ENCODE measurements around the gene SF3A1.

Gene SF3A1

DNA sequence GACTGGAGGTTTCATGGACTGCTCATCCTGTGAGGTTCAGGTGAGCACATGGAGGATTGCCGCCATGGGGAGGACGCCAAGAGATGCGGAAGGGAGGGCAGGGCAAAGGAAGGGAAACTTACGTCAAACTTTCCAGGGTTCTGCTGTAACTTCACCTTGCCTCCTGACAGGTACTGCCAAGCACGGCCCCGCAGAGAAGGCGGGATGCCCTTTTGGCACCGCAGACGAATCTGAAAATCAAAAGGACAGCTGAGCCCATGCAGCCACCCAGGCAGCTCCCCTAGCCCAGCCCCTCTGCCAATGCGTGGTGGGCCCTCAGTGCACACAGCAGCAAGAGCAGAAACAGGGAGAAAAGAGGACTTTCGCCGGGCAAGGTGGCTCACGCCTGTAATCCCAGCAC, 57.4 kb downstream of the SF3A1 start:
- DNase-seq, result no peak

DNA sequence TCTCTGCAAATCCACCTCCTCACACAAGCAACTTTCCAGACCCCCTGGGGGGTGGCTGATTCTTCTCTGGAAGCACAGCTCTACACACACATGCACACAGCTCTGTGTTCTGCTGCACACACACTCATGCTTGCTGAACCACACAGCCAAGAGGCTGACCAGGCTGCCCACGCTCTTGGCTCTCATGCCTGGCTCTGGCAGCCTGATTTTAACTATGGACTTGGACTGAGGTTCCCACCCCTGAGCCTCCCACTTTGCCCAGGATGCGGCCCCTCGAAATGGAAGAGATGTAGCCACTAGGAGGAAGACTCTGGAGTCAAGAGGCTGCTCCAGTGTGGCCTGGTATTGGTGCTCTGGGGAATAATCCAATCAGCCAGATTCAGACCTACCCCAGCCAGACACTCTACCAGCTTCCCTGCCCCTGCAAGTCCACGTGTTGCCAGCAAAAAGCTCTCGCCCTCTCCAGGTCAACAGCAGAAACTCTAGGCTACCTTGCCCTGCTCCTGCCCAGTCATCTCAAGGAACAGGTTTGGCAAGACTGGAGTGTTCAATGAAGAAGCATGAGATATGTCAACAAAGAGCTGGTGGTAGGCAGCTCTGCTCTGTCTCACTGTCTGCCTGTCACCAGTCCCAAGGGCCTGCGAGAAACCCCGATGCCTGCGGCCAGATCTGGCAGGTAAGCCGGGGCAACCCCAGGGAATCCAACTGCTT, 58.5 kb downstream of the SF3A1 start:
- DNase-seq, result no peak

DNA sequence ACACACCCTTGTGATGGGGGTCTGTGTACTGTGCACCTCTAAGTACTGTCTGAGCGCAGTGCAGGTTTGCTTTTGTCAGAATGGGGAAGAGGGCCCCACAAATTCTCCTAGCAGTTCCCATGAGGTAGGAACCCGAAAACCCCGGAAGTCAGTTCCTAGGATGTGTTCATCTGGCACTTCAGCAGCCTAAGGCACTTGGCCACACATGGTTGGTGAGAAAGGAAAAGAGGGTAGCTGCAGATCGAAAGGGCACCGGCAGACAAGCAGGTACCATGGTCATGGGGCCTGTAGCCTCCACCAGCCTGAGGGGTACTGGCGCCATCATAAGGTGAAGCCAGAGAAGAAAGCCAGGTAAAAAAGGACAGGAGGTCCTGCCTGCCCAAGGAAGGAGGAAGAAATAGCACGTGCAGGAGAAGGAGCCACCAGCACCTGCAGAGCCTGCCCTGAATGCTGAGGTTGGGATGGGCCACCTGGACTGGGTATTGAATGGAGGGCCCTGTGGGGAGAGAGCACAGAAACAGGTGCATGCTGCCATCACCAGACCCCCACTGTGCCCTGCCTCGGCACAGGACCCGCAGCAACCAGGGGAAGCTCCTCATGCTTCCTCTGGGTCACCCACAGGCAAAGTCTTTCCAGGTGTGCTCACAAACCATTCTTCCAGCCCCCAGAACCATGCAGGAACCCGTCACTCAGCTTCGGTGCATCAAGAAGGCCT, 59.3 kb downstream of the SF3A1 start:
- DNase-seq, result no peak

DNA sequence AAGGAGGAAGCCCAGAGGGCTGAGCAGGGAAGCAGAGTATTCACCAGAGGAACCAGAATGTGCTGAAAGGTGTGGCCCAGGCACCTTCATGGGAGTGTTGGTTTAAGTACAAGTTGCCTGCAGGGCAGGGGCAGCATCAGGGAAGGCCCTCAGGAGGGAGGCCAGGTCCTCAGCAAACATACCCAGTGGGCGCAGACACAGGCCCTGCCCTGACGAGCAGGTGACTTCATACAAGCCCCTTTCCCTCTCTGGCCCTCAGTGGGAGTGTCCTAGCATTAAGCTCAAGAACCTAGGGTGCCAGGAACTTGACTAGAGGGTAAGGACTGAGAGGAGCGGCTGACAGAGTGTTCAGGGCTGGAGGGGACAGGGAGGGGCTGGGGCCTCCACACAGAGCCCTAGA, 59.9 kb downstream of the SF3A1 start:
- DNase-seq, result no peak

DNA sequence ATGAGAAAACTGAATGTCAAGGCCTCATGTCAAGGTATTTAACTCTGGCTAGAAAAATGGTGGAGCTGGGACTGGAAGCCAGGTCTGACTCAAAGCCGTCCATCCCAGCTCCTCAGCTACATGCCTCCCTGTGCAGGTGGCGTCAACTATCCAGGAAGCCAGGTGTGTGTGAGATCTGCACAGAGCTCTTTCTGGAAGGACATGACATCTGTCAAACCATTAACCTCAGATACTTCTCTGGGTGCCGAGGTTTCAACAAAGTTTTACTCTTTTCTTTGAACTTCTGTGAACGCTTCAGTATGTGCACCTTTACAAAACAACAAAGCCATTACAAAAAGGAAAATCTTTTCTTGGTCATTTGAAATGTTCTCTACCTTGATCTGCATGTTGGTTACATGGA, 60.4 kb downstream of the SF3A1 start:
- no peak for DNase-seq

DNA sequence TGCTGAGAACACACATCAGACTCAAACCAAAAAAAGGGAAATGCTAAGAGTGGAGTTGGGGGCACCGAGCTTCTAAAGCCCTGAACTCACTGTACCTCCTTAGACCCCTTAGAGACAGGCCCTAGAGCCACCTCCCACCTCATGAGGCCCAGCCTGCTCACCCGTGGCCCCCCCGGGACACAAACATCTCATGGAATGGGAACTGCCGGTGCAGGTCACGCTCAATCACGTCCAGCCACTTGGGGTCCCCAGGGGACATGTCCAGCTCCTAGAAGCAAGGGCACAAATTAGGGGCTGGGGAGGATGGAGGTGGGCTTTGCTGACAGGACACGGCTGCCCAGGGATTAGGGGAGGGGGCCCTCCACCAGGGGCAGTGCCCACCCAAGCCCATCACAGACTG, 61.1 kb downstream of the SF3A1 start:
- DNase-seq, result no peak

DNA sequence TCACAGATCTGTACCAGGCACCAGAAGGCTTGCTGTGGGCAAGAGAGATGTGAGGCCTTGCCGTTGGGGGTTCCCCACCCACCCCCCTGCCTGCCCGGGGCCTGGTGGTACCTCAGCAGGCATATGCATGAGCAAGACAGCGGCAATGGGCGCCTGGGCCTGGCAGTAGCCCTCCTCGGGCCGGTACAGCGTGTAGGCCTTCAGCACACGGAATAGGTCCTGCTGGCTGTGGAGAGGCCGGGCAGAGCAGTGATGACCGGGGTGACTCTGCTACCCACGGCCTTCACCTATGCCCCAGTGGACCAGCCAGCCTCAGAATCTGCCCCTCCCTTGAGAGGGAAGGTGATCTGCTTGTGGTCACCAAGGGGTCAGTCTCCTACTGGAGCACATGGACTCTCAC, 61.9 kb downstream of the SF3A1 start:
- DNase-seq, result no peak

DNA sequence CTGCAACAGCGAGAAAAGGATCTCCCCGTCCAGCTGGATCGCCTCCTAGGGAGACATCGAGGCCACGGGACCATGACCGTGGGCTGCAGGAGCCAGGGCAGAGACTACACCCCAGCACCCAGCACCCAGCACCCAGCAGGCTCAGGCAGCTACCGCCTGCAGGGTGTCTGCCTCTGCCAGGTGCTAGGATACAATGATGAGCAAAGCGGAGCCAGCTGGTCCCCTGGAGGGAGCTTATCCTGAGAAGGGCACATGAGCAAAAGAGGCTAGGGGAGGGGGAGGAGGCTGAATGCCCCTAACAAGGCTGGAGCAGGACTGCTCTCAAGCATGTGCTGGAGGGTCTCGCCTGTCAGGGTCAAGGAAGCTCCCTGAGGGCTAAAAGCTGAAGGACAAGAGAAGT, 62.6 kb downstream of the SF3A1 start:
- DNase-seq, result no peak

DNA sequence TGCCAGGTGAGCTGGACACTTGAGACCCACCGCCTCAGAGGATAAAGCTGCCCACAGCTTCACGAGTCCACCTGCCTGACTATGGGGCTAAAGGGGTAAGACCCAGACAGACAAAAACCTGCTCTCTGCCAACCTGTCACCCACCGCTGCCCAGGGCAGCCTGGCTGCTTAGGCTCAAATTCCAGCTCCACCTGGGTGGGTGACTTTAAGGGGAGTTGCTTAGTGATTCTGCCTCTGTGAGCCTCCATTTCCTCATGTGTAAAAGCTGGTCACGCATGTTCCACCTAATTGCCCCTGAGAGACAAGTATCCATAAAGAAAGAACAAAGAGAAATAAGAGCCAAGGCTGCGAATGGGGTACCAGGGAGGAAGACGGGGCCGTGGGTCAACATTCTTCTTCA, 63.7 kb downstream of the SF3A1 start:
- DNase-seq, result no peak

DNA sequence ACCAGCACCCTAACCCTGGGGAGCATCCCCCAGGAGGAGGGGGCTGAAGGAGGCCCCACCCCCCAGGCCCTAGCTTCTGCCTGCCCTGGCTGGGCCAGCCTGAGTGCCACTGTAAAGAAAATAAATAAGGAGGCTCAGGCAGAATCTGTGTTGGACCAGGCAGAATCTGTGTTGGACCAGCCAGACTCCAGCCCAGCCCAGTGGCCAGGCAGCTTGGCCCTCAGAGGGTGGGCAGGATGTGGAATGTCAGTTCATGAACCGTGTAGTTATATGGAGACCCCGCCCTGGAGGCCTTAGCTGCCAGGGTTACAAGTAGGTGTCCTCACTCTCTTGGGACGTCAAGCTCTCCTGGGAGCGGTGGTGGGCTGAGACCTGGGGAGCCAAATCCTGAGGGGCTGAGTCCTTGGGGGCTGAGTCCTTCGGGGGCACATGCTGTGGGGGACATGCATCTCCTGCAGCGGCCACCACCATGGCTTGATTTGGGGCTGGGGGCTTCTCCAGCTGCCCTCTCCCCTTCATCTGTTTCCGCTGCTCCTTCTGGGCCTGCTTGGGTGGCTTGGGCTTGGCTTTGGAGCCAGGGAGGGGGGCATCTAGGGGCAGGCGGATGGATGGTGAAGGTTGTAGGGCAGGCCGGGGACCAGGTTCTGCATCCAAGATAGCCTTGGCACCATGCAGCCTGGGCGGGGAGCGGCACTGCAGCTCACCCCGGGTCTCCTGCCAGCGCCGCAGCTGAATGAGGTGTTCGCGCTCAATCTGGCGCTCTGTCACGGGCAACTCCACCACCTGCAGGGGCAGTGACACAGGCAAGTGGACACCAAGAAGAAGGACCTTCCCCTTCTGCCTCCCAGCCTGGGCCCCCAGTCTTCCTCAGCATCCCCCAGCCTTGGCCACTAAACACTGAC, 64.4 kb downstream of the SF3A1 start:
- DNase-seq, result no peak

DNA sequence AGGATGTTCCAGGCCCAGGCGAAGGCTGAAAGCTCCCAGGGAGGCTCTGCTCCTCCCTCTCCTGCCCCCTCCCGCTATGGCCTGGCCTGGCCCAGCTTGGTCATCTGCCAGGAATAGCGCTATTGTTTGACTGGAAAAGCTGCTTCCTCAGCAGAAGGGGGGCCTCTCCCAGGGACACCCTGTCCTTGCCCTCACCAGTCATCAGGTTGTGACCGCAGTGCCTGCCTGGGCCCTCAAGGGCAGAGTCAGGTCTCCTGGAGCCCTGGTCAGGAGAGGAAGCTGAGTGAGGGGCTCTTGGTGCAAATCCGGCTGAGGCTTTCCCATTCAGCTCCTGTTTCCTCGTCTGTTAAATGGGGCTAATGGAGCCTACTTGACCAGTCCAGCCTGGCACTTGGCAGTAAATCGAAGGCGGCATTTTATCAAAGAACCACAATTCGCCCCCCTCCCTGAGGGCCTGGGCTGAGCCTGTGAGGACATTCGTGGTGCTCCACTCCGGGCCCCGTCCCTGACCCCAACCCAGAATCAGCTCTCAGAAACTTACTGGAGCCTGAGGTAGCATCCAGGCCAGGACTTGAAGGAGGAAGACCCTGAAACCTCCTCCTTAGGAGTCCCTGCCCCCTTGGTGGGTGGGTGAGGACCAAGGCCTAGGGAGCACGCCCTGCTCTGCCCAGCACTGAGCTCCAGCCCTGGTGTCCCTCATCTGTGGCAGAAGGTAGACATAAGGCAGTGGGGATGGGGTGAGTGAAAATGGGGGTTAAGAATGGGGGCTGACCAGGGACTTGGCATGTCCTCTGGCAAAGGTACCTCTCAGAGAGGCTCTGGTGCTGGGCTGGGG, 65.4 kb downstream of the SF3A1 start:
- peak; percentile 27 for DNase-seq

DNA sequence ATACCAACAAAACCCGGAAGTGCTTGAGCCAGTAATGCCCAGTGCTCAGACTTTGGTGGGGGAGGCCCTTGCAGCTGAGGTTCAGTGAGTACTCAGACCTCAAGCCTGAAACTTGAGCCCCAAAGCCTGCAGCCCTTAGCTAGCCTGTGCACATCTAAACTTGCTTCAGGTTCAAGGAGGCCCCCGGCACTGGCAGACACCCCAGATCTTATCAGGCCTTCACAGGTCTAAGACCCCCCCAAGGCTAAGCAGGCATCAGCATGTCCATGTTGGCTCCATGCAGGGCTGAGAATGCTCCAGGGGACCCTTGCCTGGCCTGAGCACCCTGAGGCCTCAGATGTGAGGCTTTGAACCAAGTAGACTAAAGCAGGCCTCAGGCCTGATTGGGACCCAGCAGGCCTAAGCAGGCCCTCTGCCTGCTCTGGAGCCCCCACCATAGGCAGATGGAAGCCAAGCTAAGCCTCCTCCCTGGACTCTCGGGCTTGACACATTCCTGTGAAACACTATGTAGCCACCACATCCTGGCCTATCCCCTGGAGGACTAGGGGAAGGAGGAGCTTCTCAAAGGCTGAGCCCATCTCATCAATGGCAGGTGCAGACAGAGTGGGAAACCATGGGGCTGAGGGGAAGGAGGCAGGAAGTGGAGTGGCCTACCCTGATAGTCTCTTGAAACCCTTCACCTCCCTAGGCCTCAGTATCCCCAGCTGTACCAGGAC, 66.2 kb downstream of the SF3A1 start:
- DNase-seq, result no peak

DNA sequence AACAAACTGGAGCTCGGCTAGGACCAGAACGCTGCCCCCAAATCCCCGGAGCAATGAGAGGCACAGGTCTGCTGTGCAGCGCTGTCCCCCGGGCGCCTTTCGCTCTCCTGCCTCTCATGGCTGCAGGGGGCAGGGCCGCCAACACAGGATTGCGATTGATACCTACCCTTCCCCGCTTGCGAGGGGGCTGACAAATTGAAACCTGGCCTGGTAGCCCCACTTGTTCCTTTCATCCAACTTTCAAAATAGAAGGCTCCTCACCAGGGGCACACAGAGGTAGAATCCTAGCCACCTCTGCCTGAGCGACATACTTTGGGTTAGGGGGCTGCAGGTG, 66.7 kb downstream of the SF3A1 start:
- DNase-seq, result no peak

DNA sequence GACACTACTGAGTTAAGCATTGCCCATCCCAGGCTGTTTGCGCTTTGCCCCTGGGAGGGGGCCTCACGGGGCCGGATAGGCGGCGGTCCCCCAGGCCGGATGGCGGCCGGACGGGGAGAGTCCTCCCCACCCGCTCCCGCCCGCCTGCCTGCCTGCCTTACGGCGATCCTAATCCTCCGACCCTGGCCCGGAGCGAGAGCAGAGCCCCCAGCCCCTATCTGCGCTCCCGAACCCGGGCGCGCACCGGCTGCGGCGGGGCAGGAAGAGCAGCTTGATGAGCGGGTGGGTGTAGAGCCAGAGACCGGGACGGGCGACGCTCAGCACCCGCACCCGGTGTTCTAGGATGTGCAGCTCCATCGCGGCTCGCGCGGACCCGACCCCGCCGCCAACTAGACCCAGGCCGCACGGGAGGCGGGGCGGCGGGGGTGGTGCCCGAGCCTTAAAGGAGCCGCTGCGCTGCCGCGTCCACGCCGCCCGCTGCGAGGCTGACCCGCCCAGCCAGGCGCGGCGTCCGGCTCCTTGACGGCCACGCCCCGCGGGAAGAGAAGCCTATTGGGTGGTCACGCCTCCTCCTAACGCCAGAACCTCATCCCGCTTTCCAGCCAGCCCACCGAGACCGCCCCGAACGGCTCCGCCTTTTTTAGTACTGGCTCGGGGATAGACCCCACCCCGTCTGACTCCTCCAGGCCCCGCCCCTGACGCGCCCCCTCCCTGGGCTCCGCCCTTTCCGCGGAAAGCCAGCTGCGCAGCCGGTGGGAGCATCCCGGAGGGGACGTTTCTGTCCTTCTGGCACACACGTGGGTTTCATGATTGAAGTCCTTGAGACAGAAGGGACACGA, 67.3 kb downstream of the SF3A1 start, which contains the start of gene CASTOR1:
Gene CASTOR1, minus strand, starts transcription at position 365 of the 839 bp plus-strand sequence. Its CDS starts 8 bp downstream, at position 357.
- peak; percentile 72 for DNase-seq

DNA sequence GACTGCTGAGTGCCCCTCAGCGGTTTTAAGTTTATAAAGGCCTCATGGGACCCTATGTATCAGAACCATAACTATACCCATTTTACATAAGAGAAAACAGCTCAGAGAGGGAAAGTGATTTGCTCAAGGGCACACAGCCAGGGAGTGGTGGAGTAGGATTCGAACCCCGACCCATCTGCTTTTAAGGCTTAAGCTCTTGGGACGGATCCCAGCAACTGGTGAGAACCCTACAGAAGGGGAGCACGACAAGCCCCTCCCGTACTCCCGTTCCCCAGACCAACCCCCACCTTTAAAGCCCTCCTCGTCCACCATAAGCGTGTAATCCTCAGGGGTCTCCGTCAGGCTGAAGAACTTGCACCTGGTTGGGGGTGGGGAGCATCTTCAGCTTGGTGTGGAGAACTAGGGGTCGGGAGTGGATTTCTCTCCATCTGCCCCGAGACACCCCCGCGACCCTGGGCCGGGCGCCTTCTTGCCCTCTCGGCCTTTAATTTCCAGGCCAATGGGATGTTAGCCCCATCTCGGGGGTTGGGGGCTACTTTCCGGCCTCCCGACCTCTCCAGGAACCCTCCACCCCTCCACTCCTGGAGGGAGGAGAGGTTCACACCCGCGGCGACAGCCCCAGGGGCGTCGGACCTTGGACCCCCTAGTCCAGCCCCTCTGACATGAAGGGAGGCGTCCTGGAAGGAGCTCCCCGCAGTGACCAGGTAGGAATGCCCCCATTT, 68.1 kb downstream of the SF3A1 start:
- no peak for DNase-seq

DNA sequence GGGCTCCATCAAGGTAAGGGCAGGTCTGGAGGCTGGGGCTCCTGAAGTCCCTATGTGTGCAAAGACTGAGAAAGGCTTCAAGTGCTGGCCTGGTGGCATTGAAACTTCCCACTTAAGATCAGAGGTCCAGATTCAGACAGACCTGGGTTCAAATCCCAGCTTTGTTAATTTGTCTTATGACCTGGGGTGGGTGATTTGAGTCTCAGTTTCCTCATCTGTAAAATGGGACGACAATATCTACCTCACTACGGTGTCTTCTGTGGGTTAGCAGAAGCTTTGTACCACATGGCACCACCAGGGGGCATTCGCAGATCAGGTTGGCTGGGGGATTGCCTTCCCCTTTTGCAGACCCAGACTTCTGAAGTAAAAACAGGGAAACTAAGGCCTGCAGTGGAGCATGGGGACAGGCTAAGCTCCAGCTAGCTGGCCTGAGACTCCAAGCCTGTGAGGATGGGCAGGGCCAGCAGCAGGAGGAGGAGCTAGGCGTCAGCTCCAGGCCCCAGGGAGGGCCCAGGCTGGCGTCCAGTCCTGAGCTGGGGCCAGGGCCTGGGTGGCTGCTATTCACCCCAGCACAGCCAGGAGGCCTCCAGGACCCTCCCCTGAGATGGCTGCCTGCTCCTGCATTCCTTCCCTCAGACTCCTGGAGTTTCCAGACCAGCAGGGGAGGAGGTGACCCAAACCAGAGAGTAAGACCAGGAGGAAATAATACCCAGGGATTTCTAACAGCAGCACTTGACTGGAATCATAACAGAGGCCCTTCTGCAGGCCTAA, 68.9 kb downstream of the SF3A1 start:
- peak; percentile 25 for DNase-seq

DNA sequence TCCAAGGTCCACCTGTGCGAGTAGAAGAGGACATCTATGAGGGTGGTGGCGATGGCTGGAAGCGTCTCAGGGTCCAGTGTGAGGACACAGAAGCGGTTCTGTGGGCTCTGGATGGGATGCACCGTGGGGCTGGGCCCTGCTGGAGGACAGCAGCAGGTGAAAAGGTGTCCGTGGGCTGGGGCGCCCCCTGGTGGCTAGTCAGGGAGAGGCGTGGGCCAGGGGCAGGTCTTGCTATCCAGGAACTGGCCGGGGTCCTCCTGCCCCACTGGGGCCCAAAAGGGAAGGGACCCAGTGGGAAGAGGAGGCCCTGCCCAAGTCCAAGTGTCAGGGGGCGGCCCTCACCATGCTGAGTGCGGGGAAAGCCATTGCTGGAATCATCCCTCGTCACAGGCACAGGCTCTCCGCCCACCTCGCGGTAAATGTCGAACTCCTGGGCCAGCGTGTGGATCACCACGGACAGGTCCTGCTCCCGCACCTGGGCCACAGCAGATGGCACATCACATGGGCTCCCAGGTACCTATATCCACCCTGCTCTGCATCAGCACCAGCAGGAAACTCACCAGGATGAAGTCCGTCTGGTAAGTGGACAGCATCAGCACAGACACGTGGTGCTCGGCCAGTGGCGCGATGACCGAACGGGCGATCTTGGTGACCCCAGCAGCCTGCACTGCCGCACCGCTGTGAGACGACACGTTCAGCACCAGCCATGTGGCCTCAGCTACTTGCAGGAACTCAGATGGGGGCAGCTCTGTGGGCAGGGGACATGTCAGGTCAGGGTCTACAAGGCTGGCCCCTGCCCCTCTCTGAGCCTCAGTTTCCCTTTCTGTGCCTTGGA, 69.7 kb downstream of the SF3A1 start:
- DNase-seq, result no peak

DNA sequence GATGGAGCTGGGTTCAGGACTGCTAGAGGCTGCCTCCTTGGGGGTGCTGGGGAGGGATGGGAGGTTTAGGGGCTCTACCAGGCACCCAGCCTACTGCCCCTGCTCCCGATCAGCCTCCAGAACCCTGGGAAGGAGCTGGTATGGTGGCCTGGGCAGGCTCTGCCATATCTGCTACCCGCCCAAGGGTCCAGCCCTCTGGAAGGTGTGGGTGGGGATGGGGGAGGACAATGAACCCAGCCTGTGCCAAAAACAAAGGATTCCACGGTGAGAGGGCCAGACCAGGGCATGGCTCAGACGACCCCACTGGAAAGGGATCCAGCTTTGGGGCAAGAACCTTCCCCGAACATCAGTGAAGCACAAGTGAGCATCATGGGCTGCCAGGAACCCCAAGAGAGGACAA, 70.4 kb downstream of the SF3A1 start:
- DNase-seq, result no peak

DNA sequence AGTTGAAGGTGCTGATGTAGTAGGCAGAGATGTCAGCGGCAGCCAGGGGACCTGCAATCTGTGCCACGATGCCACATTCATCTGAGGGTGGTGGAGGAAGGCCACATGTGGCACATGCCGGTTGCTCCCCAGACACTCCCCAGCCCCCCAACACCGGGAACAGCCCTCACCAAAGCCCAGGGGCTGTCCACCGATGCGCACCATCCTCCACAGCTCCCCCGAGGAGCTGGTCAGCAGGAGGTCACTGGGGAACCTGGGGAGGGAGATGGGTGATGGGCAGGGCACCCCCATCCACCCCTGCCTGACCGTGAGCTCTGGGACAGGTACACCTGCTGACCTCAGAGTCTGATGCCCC, 70.9 kb downstream of the SF3A1 start:
- no peak for DNase-seq
